IMR-90 (cell line): ENCODE data around the gene MARCKS. TPM values are rescaled to one million over a fixed set of nuclear protein-coding genes. Genes with fewer than 3 reads are reported as not detected.
A peak's percentile ranks its signal among the peaks of the same experiment; 100 is the strongest.

Experiments
- ATAC-seq: fragments of 200-7000 bp; cut with Tn5 transposase; 2 replicates; pipeline ENCODE4 v1.9.1; 2020; ENCODE audit warnings: low read depth, mild to moderate bottlenecking, moderate library complexity
- BruUV-seq: library from RNA; stranded (reverse); fragments of 400-500 nt; replicated peaks from 2 replicates; lab custom pipeline; 2021; lab: Mats Ljungman, UMichigan
- CTCF ChIA-PET: fragments of 300-600 bp; formaldehyde crosslinking; extraction: SDS; loops from one replicate; lab custom pipeline; 2021; ENCODE audit warnings: antibody characterized with exemption; lab: Yijun Ruan, JAX
- POLR2A ChIA-PET: fragments of 300-600 bp; sonication (Branson Sonifier 250); formaldehyde crosslinking; loops from one replicate; lab custom pipeline; 2022; ENCODE audit warnings: antibody characterized with exemption; ENCODE audit not compliant: unreplicated experiment; lab: Charles Lee
- DNase-seq: peaks from one replicate; pipeline ENCODE4 v3.0.0; 2013
- H2AFZ ChIP-seq: replicated peaks from 2 replicates; pipeline ENCODE3; 2013; ENCODE audit warnings: low read length, mild to moderate bottlenecking; ENCODE audit not compliant: poor library complexity
- H2AK5ac ChIP-seq: 2 replicates; pipeline ENCODE4 v1.6.1; 2013; ENCODE audit warnings: low read depth, low read length, inconsistent platforms
- H2AK9ac ChIP-seq: replicated peaks from 2 replicates; pipeline ENCODE3; 2013; ENCODE audit warnings: mild to moderate bottlenecking, low read depth, low read length, moderate library complexity; ENCODE audit not compliant: poor library complexity
- H2BK120ac ChIP-seq: 2 replicates; pipeline ENCODE4 v1.6.1; 2013; ENCODE audit warnings: low read depth, low read length, inconsistent platforms
- H2BK15ac ChIP-seq: 3 replicates; pipeline ENCODE4 v1.6.1; 2013; ENCODE audit warnings: low read depth, low read length, inconsistent platforms
- H2BK20ac ChIP-seq: 2 replicates; pipeline ENCODE4 v1.6.1; 2013; ENCODE audit warnings: low read depth, mild to moderate bottlenecking, inconsistent platforms, low read length, moderate library complexity
- H2BK5ac ChIP-seq: 2 replicates; pipeline ENCODE4 v1.6.1; 2013; ENCODE audit warnings: mild to moderate bottlenecking, low read depth, low read length, inconsistent platforms; ENCODE audit not compliant: poor library complexity, severe bottlenecking
- H3K14ac ChIP-seq: replicated peaks from 2 replicates; pipeline ENCODE4 v1.6.1; 2013; ENCODE audit warnings: low read depth, low read length, inconsistent platforms
- H3K18ac ChIP-seq: 2 replicates; pipeline ENCODE4 v1.6.1; 2013; ENCODE audit warnings: low read depth, low read length, control low read depth
- H3K23ac ChIP-seq: 2 replicates; pipeline ENCODE4 v1.6.1; 2013; ENCODE audit warnings: low read depth, low read length, inconsistent platforms
- H3K27ac ChIP-seq: 2 replicates; pipeline ENCODE4 v1.5.1; 2013; ENCODE audit warnings: mild to moderate bottlenecking, control low read depth, low read length; ENCODE audit not compliant: insufficient read depth
- H3K27me3 ChIP-seq: 2 replicates; pipeline ENCODE4 v1.6.1; 2013; ENCODE audit warnings: low read length; ENCODE audit not compliant: control insufficient read depth, insufficient read depth
- H3K36me3 ChIP-seq: 2 replicates; pipeline ENCODE4 v1.6.1; 2013; ENCODE audit warnings: low read length, mixed read lengths; ENCODE audit not compliant: control insufficient read depth, insufficient read depth
- H3K4ac ChIP-seq: 2 replicates; pipeline ENCODE4 v1.6.1; 2013; ENCODE audit warnings: low read depth, low read length, inconsistent platforms
- H3K4me1 ChIP-seq: 2 replicates; pipeline ENCODE4 v1.6.1; 2013; ENCODE audit warnings: low read length, mixed read lengths; ENCODE audit not compliant: control insufficient read depth, insufficient read depth
- H3K4me2 ChIP-seq: 2 replicates; pipeline ENCODE4 v1.6.1; 2013; ENCODE audit warnings: low read depth, mild to moderate bottlenecking, control low read depth, low read length, moderate library complexity
- H3K4me3 ChIP-seq: 2 replicates; pipeline ENCODE4 v1.5.1; 2013; ENCODE audit warnings: low read depth, mild to moderate bottlenecking, control low read depth, low read length, moderate library complexity; ENCODE audit not compliant: insufficient read depth
- H3K56ac ChIP-seq: 2 replicates; pipeline ENCODE4 v1.6.1; 2013; ENCODE audit warnings: low read length, inconsistent platforms; ENCODE audit not compliant: insufficient read depth; ENCODE audit errors: extremely low read depth
- H3K79me1 ChIP-seq, 2 experiments: 2 replicates each; pipeline ENCODE4 v1.6.1; 2013; ENCODE audit warnings: low read length in 2 of 2, inconsistent platforms in 1 of 2, low read depth in 1 of 2
- H3K9ac ChIP-seq: 2 replicates; pipeline ENCODE4 v1.6.1; 2013; ENCODE audit warnings: low read depth, low read length, control low read depth
- H3K9me1 ChIP-seq: 2 replicates; pipeline ENCODE4 v1.6.1; 2013; ENCODE audit warnings: low read length, inconsistent platforms; ENCODE audit not compliant: insufficient read depth
- H3K9me3 ChIP-seq: 2 replicates; pipeline ENCODE4 v1.6.1; 2013; ENCODE audit warnings: low read length; ENCODE audit not compliant: control insufficient read depth, insufficient read depth
- H4K20me1 ChIP-seq: 2 replicates; pipeline ENCODE4 v1.6.1; 2013; ENCODE audit warnings: low read length, inconsistent platforms; ENCODE audit not compliant: insufficient read depth
- H4K5ac ChIP-seq: 2 replicates; pipeline ENCODE4 v1.6.1; 2013; ENCODE audit warnings: mild to moderate bottlenecking, low read depth, low read length, control low read depth
- H4K8ac ChIP-seq, 2 experiments: 2 replicates each; pipeline ENCODE4 v1.6.1; 2013; ENCODE audit warnings: low read depth in 2 of 2, low read length in 2 of 2, control low read depth in 1 of 2, inconsistent platforms in 1 of 2
- H4K91ac ChIP-seq: 2 replicates; pipeline ENCODE4 v1.6.1; 2013; ENCODE audit warnings: low read depth, low read length, inconsistent platforms; ENCODE audit not compliant: insufficient read depth
- BHLHE40 ChIP-seq: fragments of 150-350 bp; IDR thresholded peaks from 2 replicates; pipeline ENCODE4 v1.6.1; 2016; ENCODE audit warnings: mild to moderate bottlenecking, low read depth, low read length
- CEBPB ChIP-seq: IDR thresholded peaks from 2 replicates; pipeline ENCODE4 v1.6.1; 2012; ENCODE audit warnings: low read depth, low read length, improper control_type of control experiment
- FOS ChIP-seq: fragments of 150-350 bp; IDR thresholded peaks from 2 replicates; pipeline ENCODE4 v1.6.1; 2016; ENCODE audit warnings: low read depth, low read length
- MAFK ChIP-seq: IDR thresholded peaks from 2 replicates; pipeline ENCODE4 v1.6.1; 2012; ENCODE audit warnings: low read depth, low read length, improper control_type of control experiment
- NFE2L2 ChIP-seq: fragments of 150-350 bp; IDR thresholded peaks from 2 replicates; pipeline ENCODE4 v1.6.1; 2016; ENCODE audit warnings: low read depth, mild to moderate bottlenecking, low read length
- POLR2A ChIP-seq: IDR thresholded peaks from 2 replicates; pipeline ENCODE4 v1.6.1; 2012; ENCODE audit warnings: mild to moderate bottlenecking, low read depth, low read length
- RAD21 ChIP-seq: IDR thresholded peaks from 2 replicates; pipeline ENCODE4 v1.6.1; 2012; ENCODE audit warnings: low read length, improper control_type of control experiment
- RCOR1 ChIP-seq: IDR thresholded peaks from 2 replicates; pipeline ENCODE4 v1.6.1; 2012; ENCODE audit warnings: mild to moderate bottlenecking, low read length, improper control_type of control experiment; ENCODE audit not compliant: insufficient replicate concordance
- USF2 ChIP-seq: fragments of 150-350 bp; IDR thresholded peaks from 2 replicates; pipeline ENCODE4 v1.6.1; 2017; ENCODE audit warnings: mild to moderate bottlenecking, antibody characterized with exemption, low read length, low read depth
- WGBS, 2 experiments: methylation state at CpG; one replicate each; pipeline versions ENCODE4 v1.1.5 to v1.1.7; 2013; ENCODE audit warnings: missing lambda C conversion rate in 2 of 2; ENCODE audit not compliant: insufficient read length in 1 of 2; ENCODE audit errors: extremely low coverage in 2 of 2; 5-methylcytosine and 5-hydroxymethylcytosine counted together
- dilution Hi-C: fragments of 300-500 bp; cut with HindIII; formaldehyde crosslinking; loops from one replicate; pipeline ENCODE4 v1.14.3; 2018; ENCODE audit warnings: low sequenced_read_pairs; ENCODE audit not compliant: unreplicated experiment
- in situ Hi-C: fragments of 300-500 bp; cut with MboI; formaldehyde crosslinking; loops from 3 replicates; pipeline ENCODE4 v1.14.3; 2019; ENCODE audit warnings: low sequenced_read_pairs, inconsistent platforms, mixed read lengths
- intact Hi-C: fragments of 100-400 bp; cut with micrococcal nuclease; formaldehyde crosslinking; loops from 2 replicates; pipeline ENCODE4 v1.10.0; 2022
- polyA plus RNA-seq, 3 experiments: library from polyadenylated mRNA; depleted of rRNA; stranded (reverse); fragments of >200 nt; gene quantifications; 2 replicates each; pipeline ENCODE4 v1.2.3, GENCODE V29; 2012; ENCODE audit warnings: low replicate concordance in 1 of 3
- total RNA-seq: library from RNA; depleted of rRNA; stranded (reverse); fragments of >200 nt; gene quantifications from 2 replicates; pipeline ENCODE4 v1.2.3, GENCODE V29; 2012

The MARCKS gene
- total and polyA plus RNA-seq, 2 of the 4 experiments (the other 2 are of a cell fraction): 34.5 to 40.7 TPM

- Histone ChIP-seq H3K18ac (no peak overlapping the region), H3K4me3 (no peak overlapping the region), H3K9me3 (0 out of 2 replicates have a peak, but pooled peaks cover 5% of the 10 kb centered on the region), H3K56ac (no peak overlapping the region), H3K27ac (no peak overlapping the region), H2BK15ac (no peak overlapping the region), H3K79me1 (no peaks in the 10 kb centered on the region), H3K14ac (no peak overlapping the region), H2AK9ac (no peak overlapping the region), H2AFZ (no peak overlapping the region), H3K23ac (no peak overlapping the region), H3K4me2 (no peak overlapping the region), H3K4me1 (peaks cover 2% of the 10 kb centered on the region; the same call in 1 of the 2 replicates), H4K8ac (no peak overlapping the region), H4K5ac (no peak overlapping the region), H2BK20ac (no peak overlapping the region), H3K4ac (no peak overlapping the region), H3K9me1 (no peaks in the 10 kb centered on the region), H3K36me3 (no peaks in the 10 kb centered on the region), H2AK5ac (no peak overlapping the region), H4K91ac (no peak overlapping the region), H3K9ac (no peak overlapping the region), H2BK120ac (no peak overlapping the region), H4K20me1 (no peaks in the 10 kb centered on the region), H3K27me3 (no peaks in the 10 kb centered on the region), H2BK5ac (no peak overlapping the region)
- DNase-seq: peak; percentile 68
- ATAC-seq: peak; percentile 60
- intact Hi-C loops: no loop called here
- WGBS, 2 experiments: no CpG with 5 or more reads among the region's 3 CpGs
- ChIA-PET POLR2A (no interaction called here), CTCF (no interaction called here)
- TF ChIP-seq RCOR1 (no peak), NFE2L2 (peak; percentile 50; the same call in 1 of the 2 replicates), USF2 (no peak), RAD21 (no peak), FOS (no peak), BHLHE40 (no peak), POLR2A (no peak), CEBPB (no peak), MAFK (peak; percentile 84)
- in situ Hi-C loops: no loop called here
- no TSS peak for BruUV-seq
- dilution Hi-C loops: no loop called here
Measured at GRCh38 chr6:113893866-113894265, 36.7 kb downstream of the MARCKS start.
